Peyer's patch (tissue), 4 donors: Measurements from ENCODE around the gene IFT52.
"Not testable (repeated sequence)": the region's sequence is repeated elsewhere in the genome, so short reads cannot be mapped to it uniquely, and the experiment has no call there.

Source experiments
- POLR2A ChIP-seq, 2 donors: fragments of 450-650 bp; IDR thresholded peaks; one replicate each; pipeline ENCODE4 v1.5.1; 2017; ENCODE audit warnings: antibody characterized with exemption in 2 of 2, mild to moderate bottlenecking in 2 of 2, moderate library complexity in 2 of 2
- TF ChIP-seq, protein P1 (sequence below), 6 experiments: fragments of 450-650 bp in 4 of 6; fragments of 200-600 bp in 2 of 6; sonication (generic) in 1 of 6; IDR thresholded peaks; one replicate each; pipeline ENCODE4 v1.5.1; 2017 to 2019; ENCODE audit warnings: antibody characterized with exemption in 6 of 6, mild to moderate bottlenecking in 3 of 6, moderate library complexity in 1 of 6

DNA sequence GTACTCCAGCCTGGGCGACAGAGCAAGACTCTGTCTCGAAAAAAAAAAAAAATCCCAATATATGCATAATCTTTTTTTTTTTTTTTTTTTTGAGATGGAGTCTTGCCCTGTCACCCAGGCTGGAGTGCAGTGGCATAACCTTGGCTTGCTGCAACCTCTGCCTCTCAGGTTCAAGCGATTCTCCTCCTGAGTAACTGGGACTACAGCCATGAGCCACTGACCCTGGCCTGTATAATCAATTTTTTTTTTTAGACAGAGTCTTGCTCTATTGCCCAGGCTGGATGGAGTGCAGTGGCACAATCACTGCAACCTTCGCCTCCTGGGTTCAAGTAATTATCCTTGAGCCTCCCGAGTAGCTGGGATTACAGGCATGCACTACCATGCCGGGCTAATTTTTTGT lies 64.4 kb downstream of the IFT52 start:
- TF ChIP-seq POLR2A (IDR thresholded peaks at IDR 0.05): not testable (repeated sequence)
- TF ChIP-seq, protein P1, sequence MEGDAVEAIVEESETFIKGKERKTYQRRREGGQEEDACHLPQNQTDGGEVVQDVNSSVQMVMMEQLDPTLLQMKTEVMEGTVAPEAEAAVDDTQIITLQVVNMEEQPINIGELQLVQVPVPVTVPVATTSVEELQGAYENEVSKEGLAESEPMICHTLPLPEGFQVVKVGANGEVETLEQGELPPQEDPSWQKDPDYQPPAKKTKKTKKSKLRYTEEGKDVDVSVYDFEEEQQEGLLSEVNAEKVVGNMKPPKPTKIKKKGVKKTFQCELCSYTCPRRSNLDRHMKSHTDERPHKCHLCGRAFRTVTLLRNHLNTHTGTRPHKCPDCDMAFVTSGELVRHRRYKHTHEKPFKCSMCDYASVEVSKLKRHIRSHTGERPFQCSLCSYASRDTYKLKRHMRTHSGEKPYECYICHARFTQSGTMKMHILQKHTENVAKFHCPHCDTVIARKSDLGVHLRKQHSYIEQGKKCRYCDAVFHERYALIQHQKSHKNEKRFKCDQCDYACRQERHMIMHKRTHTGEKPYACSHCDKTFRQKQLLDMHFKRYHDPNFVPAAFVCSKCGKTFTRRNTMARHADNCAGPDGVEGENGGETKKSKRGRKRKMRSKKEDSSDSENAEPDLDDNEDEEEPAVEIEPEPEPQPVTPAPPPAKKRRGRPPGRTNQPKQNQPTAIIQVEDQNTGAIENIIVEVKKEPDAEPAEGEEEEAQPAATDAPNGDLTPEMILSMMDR (IDR thresholded peaks at IDR 0.05): not testable (repeated sequence)
